H1 (cell line): ENCODE measurements around the gene KCTD20. TPM values are rescaled to one million over a fixed set of nuclear protein-coding genes. Genes with fewer than 3 reads are reported as not detected.

Source experiments
- polyA plus RNA-seq, 7 experiments: library from polyadenylated mRNA; depleted of rRNA in 3 of 7; stranded (reverse) in 5 of 7; unstranded in 2 of 7; fragments of >200 nt in 5 of 7; fragments of 200-250 nt in 2 of 7; gene quantifications; 1 replicate in 5 of 7; 2 replicates in 1 of 7; 4 replicates in 1 of 7; pipeline versions ENCODE4 v1.2.1 to v1.2.3, GENCODE V29; 2011 to 2013; ENCODE audit warnings: missing spikeins in 2 of 7, mixed read lengths in 2 of 7
- total RNA-seq: library from RNA; stranded (reverse); fragmentation: NEBNext Ultra II Directional; extraction: Animal tissue kit (Norgen Biotek cat#: 25700); gene quantifications from 2 replicates; pipeline ENCODE4 v1.2.1, GENCODE V29; 2021
- TF ChIP-seq, protein P1 (sequence below): fragments of 300-600 bp; sonication (generic); IDR thresholded peaks from 2 replicates; pipeline ENCODE4 v1.7.1; 2012; ENCODE audit warnings: low read length, moderate library complexity, mild to moderate bottlenecking, inconsistent platforms; ENCODE audit not compliant: insufficient replicate concordance

Gene KCTD20
- total and polyA plus RNA-seq, 2 of the 8 experiments (the other 6 are each of a cell fraction or from before 2014, with no cell fraction given), result 10.1 to 26.2 TPM

- TF ChIP-seq, protein P1, sequence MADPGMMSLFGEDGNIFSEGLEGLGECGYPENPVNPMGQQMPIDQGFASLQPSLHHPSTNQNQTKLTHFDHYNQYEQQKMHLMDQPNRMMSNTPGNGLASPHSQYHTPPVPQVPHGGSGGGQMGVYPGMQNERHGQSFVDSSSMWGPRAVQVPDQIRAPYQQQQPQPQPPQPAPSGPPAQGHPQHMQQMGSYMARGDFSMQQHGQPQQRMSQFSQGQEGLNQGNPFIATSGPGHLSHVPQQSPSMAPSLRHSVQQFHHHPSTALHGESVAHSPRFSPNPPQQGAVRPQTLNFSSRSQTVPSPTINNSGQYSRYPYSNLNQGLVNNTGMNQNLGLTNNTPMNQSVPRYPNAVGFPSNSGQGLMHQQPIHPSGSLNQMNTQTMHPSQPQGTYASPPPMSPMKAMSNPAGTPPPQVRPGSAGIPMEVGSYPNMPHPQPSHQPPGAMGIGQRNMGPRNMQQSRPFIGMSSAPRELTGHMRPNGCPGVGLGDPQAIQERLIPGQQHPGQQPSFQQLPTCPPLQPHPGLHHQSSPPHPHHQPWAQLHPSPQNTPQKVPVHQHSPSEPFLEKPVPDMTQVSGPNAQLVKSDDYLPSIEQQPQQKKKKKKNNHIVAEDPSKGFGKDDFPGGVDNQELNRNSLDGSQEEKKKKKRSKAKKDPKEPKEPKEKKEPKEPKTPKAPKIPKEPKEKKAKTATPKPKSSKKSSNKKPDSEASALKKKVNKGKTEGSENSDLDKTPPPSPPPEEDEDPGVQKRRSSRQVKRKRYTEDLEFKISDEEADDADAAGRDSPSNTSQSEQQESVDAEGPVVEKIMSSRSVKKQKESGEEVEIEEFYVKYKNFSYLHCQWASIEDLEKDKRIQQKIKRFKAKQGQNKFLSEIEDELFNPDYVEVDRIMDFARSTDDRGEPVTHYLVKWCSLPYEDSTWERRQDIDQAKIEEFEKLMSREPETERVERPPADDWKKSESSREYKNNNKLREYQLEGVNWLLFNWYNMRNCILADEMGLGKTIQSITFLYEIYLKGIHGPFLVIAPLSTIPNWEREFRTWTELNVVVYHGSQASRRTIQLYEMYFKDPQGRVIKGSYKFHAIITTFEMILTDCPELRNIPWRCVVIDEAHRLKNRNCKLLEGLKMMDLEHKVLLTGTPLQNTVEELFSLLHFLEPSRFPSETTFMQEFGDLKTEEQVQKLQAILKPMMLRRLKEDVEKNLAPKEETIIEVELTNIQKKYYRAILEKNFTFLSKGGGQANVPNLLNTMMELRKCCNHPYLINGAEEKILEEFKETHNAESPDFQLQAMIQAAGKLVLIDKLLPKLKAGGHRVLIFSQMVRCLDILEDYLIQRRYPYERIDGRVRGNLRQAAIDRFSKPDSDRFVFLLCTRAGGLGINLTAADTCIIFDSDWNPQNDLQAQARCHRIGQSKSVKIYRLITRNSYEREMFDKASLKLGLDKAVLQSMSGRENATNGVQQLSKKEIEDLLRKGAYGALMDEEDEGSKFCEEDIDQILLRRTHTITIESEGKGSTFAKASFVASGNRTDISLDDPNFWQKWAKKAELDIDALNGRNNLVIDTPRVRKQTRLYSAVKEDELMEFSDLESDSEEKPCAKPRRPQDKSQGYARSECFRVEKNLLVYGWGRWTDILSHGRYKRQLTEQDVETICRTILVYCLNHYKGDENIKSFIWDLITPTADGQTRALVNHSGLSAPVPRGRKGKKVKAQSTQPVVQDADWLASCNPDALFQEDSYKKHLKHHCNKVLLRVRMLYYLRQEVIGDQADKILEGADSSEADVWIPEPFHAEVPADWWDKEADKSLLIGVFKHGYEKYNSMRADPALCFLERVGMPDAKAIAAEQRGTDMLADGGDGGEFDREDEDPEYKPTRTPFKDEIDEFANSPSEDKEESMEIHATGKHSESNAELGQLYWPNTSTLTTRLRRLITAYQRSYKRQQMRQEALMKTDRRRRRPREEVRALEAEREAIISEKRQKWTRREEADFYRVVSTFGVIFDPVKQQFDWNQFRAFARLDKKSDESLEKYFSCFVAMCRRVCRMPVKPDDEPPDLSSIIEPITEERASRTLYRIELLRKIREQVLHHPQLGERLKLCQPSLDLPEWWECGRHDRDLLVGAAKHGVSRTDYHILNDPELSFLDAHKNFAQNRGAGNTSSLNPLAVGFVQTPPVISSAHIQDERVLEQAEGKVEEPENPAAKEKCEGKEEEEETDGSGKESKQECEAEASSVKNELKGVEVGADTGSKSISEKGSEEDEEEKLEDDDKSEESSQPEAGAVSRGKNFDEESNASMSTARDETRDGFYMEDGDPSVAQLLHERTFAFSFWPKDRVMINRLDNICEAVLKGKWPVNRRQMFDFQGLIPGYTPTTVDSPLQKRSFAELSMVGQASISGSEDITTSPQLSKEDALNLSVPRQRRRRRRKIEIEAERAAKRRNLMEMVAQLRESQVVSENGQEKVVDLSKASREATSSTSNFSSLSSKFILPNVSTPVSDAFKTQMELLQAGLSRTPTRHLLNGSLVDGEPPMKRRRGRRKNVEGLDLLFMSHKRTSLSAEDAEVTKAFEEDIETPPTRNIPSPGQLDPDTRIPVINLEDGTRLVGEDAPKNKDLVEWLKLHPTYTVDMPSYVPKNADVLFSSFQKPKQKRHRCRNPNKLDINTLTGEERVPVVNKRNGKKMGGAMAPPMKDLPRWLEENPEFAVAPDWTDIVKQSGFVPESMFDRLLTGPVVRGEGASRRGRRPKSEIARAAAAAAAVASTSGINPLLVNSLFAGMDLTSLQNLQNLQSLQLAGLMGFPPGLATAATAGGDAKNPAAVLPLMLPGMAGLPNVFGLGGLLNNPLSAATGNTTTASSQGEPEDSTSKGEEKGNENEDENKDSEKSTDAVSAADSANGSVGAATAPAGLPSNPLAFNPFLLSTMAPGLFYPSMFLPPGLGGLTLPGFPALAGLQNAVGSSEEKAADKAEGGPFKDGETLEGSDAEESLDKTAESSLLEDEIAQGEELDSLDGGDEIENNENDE, result no peak
- TF ChIP-seq, all 59 proteins: peak for 0
Observed at GRCh38 chr6:36506611-36507010, 63.8 kb downstream of the KCTD20 start (continued).
